IMR-90 (cell line): ENCODE data around the gene UBN1. TPM values are rescaled to one million over a fixed set of nuclear protein-coding genes. Genes with fewer than 3 reads are reported as not detected.

Source experiments
- ATAC-seq: fragments of 200-7000 bp; cut with Tn5 transposase; 2 replicates; pipeline ENCODE4 v1.9.1; 2020; ENCODE audit warnings: low read depth, mild to moderate bottlenecking, moderate library complexity
- BruUV-seq: library from RNA; stranded (reverse); fragments of 400-500 nt; replicated peaks from 2 replicates; lab custom pipeline; 2021; lab: Mats Ljungman, UMichigan
- CTCF ChIA-PET: fragments of 300-600 bp; formaldehyde crosslinking; extraction: SDS; loops from one replicate; lab custom pipeline; 2021; ENCODE audit warnings: antibody characterized with exemption; lab: Yijun Ruan, JAX
- POLR2A ChIA-PET: fragments of 300-600 bp; sonication (Branson Sonifier 250); formaldehyde crosslinking; loops from one replicate; lab custom pipeline; 2022; ENCODE audit warnings: antibody characterized with exemption; ENCODE audit not compliant: unreplicated experiment; lab: Charles Lee
- DNase-seq: peaks from one replicate; pipeline ENCODE4 v3.0.0; 2013
- H2AFZ ChIP-seq: replicated peaks from 2 replicates; pipeline ENCODE3; 2013; ENCODE audit warnings: low read length, mild to moderate bottlenecking; ENCODE audit not compliant: poor library complexity
- H2AK5ac ChIP-seq: 2 replicates; pipeline ENCODE4 v1.6.1; 2013; ENCODE audit warnings: low read depth, low read length, inconsistent platforms
- H2AK9ac ChIP-seq: replicated peaks from 2 replicates; pipeline ENCODE3; 2013; ENCODE audit warnings: mild to moderate bottlenecking, low read depth, low read length, moderate library complexity; ENCODE audit not compliant: poor library complexity
- H2BK120ac ChIP-seq: 2 replicates; pipeline ENCODE4 v1.6.1; 2013; ENCODE audit warnings: low read depth, low read length, inconsistent platforms
- H2BK15ac ChIP-seq: 3 replicates; pipeline ENCODE4 v1.6.1; 2013; ENCODE audit warnings: low read depth, low read length, inconsistent platforms
- H2BK20ac ChIP-seq: 2 replicates; pipeline ENCODE4 v1.6.1; 2013; ENCODE audit warnings: low read depth, mild to moderate bottlenecking, inconsistent platforms, low read length, moderate library complexity
- H2BK5ac ChIP-seq: 2 replicates; pipeline ENCODE4 v1.6.1; 2013; ENCODE audit warnings: mild to moderate bottlenecking, low read depth, low read length, inconsistent platforms; ENCODE audit not compliant: poor library complexity, severe bottlenecking
- H3K14ac ChIP-seq: replicated peaks from 2 replicates; pipeline ENCODE4 v1.6.1; 2013; ENCODE audit warnings: low read depth, low read length, inconsistent platforms
- H3K18ac ChIP-seq: 2 replicates; pipeline ENCODE4 v1.6.1; 2013; ENCODE audit warnings: low read depth, low read length, control low read depth
- H3K23ac ChIP-seq: 2 replicates; pipeline ENCODE4 v1.6.1; 2013; ENCODE audit warnings: low read depth, low read length, inconsistent platforms
- H3K27ac ChIP-seq: 2 replicates; pipeline ENCODE4 v1.5.1; 2013; ENCODE audit warnings: mild to moderate bottlenecking, control low read depth, low read length; ENCODE audit not compliant: insufficient read depth
- H3K27me3 ChIP-seq: 2 replicates; pipeline ENCODE4 v1.6.1; 2013; ENCODE audit warnings: low read length; ENCODE audit not compliant: control insufficient read depth, insufficient read depth
- H3K36me3 ChIP-seq: 2 replicates; pipeline ENCODE4 v1.6.1; 2013; ENCODE audit warnings: low read length, mixed read lengths; ENCODE audit not compliant: control insufficient read depth, insufficient read depth
- H3K4ac ChIP-seq: 2 replicates; pipeline ENCODE4 v1.6.1; 2013; ENCODE audit warnings: low read depth, low read length, inconsistent platforms
- H3K4me1 ChIP-seq: 2 replicates; pipeline ENCODE4 v1.6.1; 2013; ENCODE audit warnings: low read length, mixed read lengths; ENCODE audit not compliant: control insufficient read depth, insufficient read depth
- H3K4me2 ChIP-seq: 2 replicates; pipeline ENCODE4 v1.6.1; 2013; ENCODE audit warnings: low read depth, mild to moderate bottlenecking, control low read depth, low read length, moderate library complexity
- H3K4me3 ChIP-seq: 2 replicates; pipeline ENCODE4 v1.5.1; 2013; ENCODE audit warnings: low read depth, mild to moderate bottlenecking, control low read depth, low read length, moderate library complexity; ENCODE audit not compliant: insufficient read depth
- H3K56ac ChIP-seq: 2 replicates; pipeline ENCODE4 v1.6.1; 2013; ENCODE audit warnings: low read length, inconsistent platforms; ENCODE audit not compliant: insufficient read depth; ENCODE audit errors: extremely low read depth
- H3K79me1 ChIP-seq, 2 experiments: 2 replicates each; pipeline ENCODE4 v1.6.1; 2013; ENCODE audit warnings: low read length in 2 of 2, inconsistent platforms in 1 of 2, low read depth in 1 of 2
- H3K9ac ChIP-seq: 2 replicates; pipeline ENCODE4 v1.6.1; 2013; ENCODE audit warnings: low read depth, low read length, control low read depth
- H3K9me1 ChIP-seq: 2 replicates; pipeline ENCODE4 v1.6.1; 2013; ENCODE audit warnings: low read length, inconsistent platforms; ENCODE audit not compliant: insufficient read depth
- H3K9me3 ChIP-seq: 2 replicates; pipeline ENCODE4 v1.6.1; 2013; ENCODE audit warnings: low read length; ENCODE audit not compliant: control insufficient read depth, insufficient read depth
- H4K20me1 ChIP-seq: 2 replicates; pipeline ENCODE4 v1.6.1; 2013; ENCODE audit warnings: low read length, inconsistent platforms; ENCODE audit not compliant: insufficient read depth
- H4K5ac ChIP-seq: 2 replicates; pipeline ENCODE4 v1.6.1; 2013; ENCODE audit warnings: mild to moderate bottlenecking, low read depth, low read length, control low read depth
- H4K8ac ChIP-seq, 2 experiments: 2 replicates each; pipeline ENCODE4 v1.6.1; 2013; ENCODE audit warnings: low read depth in 2 of 2, low read length in 2 of 2, control low read depth in 1 of 2, inconsistent platforms in 1 of 2
- H4K91ac ChIP-seq: 2 replicates; pipeline ENCODE4 v1.6.1; 2013; ENCODE audit warnings: low read depth, low read length, inconsistent platforms; ENCODE audit not compliant: insufficient read depth
- BHLHE40 ChIP-seq: fragments of 150-350 bp; IDR thresholded peaks from 2 replicates; pipeline ENCODE4 v1.6.1; 2016; ENCODE audit warnings: mild to moderate bottlenecking, low read depth, low read length
- CEBPB ChIP-seq: IDR thresholded peaks from 2 replicates; pipeline ENCODE4 v1.6.1; 2012; ENCODE audit warnings: low read depth, low read length, improper control_type of control experiment
- CHD1 ChIP-seq: IDR thresholded peaks from 2 replicates; pipeline ENCODE4 v1.6.1; 2012; ENCODE audit warnings: low read depth, low read length, improper control_type of control experiment
- FOS ChIP-seq: fragments of 150-350 bp; IDR thresholded peaks from 2 replicates; pipeline ENCODE4 v1.6.1; 2016; ENCODE audit warnings: low read depth, low read length
- MAFK ChIP-seq: IDR thresholded peaks from 2 replicates; pipeline ENCODE4 v1.6.1; 2012; ENCODE audit warnings: low read depth, low read length, improper control_type of control experiment
- MAZ ChIP-seq: IDR thresholded peaks from 2 replicates; pipeline ENCODE4 v1.6.1; 2012; ENCODE audit warnings: low read depth, mild to moderate bottlenecking, low read length, improper control_type of control experiment, moderate library complexity, borderline replicate concordance
- MXI1 ChIP-seq: IDR thresholded peaks from 2 replicates; pipeline ENCODE4 v1.6.1; 2012; ENCODE audit warnings: low read depth, mild to moderate bottlenecking, low read length, moderate library complexity, borderline replicate concordance
- NFE2L2 ChIP-seq: fragments of 150-350 bp; IDR thresholded peaks from 2 replicates; pipeline ENCODE4 v1.6.1; 2016; ENCODE audit warnings: low read depth, mild to moderate bottlenecking, low read length
- POLR2A ChIP-seq: IDR thresholded peaks from 2 replicates; pipeline ENCODE4 v1.6.1; 2012; ENCODE audit warnings: mild to moderate bottlenecking, low read depth, low read length
- RAD21 ChIP-seq: IDR thresholded peaks from 2 replicates; pipeline ENCODE4 v1.6.1; 2012; ENCODE audit warnings: low read length, improper control_type of control experiment
- RCOR1 ChIP-seq: IDR thresholded peaks from 2 replicates; pipeline ENCODE4 v1.6.1; 2012; ENCODE audit warnings: mild to moderate bottlenecking, low read length, improper control_type of control experiment; ENCODE audit not compliant: insufficient replicate concordance
- RFX5 ChIP-seq: IDR thresholded peaks from 2 replicates; pipeline ENCODE4 v1.8.0; 2012; ENCODE audit warnings: low read depth, mild to moderate bottlenecking, low read length, moderate library complexity
- SMC3 ChIP-seq: fragments of 150-350 bp; IDR thresholded peaks from 2 replicates; pipeline ENCODE4 v1.6.1; 2016; ENCODE audit warnings: low read depth, mild to moderate bottlenecking, antibody characterized with exemption, low read length, moderate library complexity
- WGBS, 2 experiments: methylation state at CpG; one replicate each; pipeline versions ENCODE4 v1.1.5 to v1.1.7; 2013; ENCODE audit warnings: missing lambda C conversion rate in 2 of 2; ENCODE audit not compliant: insufficient read length in 1 of 2; ENCODE audit errors: extremely low coverage in 2 of 2; 5-methylcytosine and 5-hydroxymethylcytosine counted together
- dilution Hi-C: fragments of 300-500 bp; cut with HindIII; formaldehyde crosslinking; loops from one replicate; pipeline ENCODE4 v1.14.3; 2018; ENCODE audit warnings: low sequenced_read_pairs; ENCODE audit not compliant: unreplicated experiment
- in situ Hi-C: fragments of 300-500 bp; cut with MboI; formaldehyde crosslinking; loops from 3 replicates; pipeline ENCODE4 v1.14.3; 2019; ENCODE audit warnings: low sequenced_read_pairs, inconsistent platforms, mixed read lengths
- intact Hi-C: fragments of 100-400 bp; cut with micrococcal nuclease; formaldehyde crosslinking; loops from 2 replicates; pipeline ENCODE4 v1.10.0; 2022
- polyA plus RNA-seq, 3 experiments: library from polyadenylated mRNA; depleted of rRNA; stranded (reverse); fragments of >200 nt; gene quantifications; 2 replicates each; pipeline ENCODE4 v1.2.3, GENCODE V29; 2012; ENCODE audit warnings: low replicate concordance in 1 of 3
- total RNA-seq: library from RNA; depleted of rRNA; stranded (reverse); fragments of >200 nt; gene quantifications from 2 replicates; pipeline ENCODE4 v1.2.3, GENCODE V29; 2012
- TF ChIP-seq, protein P1 (sequence below): fragments of 150-350 bp; IDR thresholded peaks from 2 replicates; pipeline ENCODE4 v1.6.1; 2016; ENCODE audit warnings: low read depth, mild to moderate bottlenecking, low read length, moderate library complexity, borderline replicate concordance
- TF ChIP-seq, protein P2 (sequence below): conservative IDR thresholded peaks from 2 replicates; pipeline ENCODE4 v1.5.1; 2012; ENCODE audit warnings: mild to moderate bottlenecking, low read depth, low read length, improper control_type of control experiment
- TF ChIP-seq, protein P3 (sequence below): fragments of 150-350 bp; IDR thresholded peaks from 2 replicates; pipeline ENCODE4 v1.6.1; 2017; ENCODE audit warnings: mild to moderate bottlenecking, antibody characterized with exemption, low read length, low read depth

UBN1 gene
- total and polyA plus RNA-seq, 2 of the 4 experiments (the other 2 are of a cell fraction): 5.7 to 16.3 TPM

DNA sequence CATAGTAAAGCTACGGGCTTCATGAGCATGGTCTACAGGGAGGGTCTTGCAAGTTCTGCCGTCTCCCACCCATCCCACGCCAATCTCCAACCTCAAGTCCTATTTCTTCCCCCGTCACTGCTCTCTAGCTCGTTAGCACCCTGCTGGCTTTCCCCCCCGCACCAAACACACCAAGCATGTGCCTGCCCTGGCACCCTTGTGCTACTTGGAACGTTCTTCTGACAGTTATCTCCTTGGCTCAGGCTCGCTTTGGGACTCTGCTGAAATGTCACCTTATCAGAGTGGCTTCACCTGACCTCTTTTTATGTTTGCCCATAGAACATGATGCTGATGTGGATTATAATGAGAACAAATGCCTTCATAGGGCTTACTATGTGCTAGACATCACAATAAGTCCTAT lies 22.1 kb upstream of the UBN1 start:
- POLR2A ChIA-PET: no interaction called here
- no peaks in the 10 kb centered on the region for H3K27me3 ChIP-seq
- TF ChIP-seq, protein P1, sequence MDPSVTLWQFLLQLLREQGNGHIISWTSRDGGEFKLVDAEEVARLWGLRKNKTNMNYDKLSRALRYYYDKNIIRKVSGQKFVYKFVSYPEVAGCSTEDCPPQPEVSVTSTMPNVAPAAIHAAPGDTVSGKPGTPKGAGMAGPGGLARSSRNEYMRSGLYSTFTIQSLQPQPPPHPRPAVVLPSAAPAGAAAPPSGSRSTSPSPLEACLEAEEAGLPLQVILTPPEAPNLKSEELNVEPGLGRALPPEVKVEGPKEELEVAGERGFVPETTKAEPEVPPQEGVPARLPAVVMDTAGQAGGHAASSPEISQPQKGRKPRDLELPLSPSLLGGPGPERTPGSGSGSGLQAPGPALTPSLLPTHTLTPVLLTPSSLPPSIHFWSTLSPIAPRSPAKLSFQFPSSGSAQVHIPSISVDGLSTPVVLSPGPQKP: no peak
- TF ChIP-seq CHD1: no peak
- TF ChIP-seq MAFK: no peak
- no peak for TF ChIP-seq NFE2L2
- TF ChIP-seq RFX5: no peak
- TF ChIP-seq FOS: no peak
- no peak for TF ChIP-seq POLR2A
- TF ChIP-seq, protein P2, sequence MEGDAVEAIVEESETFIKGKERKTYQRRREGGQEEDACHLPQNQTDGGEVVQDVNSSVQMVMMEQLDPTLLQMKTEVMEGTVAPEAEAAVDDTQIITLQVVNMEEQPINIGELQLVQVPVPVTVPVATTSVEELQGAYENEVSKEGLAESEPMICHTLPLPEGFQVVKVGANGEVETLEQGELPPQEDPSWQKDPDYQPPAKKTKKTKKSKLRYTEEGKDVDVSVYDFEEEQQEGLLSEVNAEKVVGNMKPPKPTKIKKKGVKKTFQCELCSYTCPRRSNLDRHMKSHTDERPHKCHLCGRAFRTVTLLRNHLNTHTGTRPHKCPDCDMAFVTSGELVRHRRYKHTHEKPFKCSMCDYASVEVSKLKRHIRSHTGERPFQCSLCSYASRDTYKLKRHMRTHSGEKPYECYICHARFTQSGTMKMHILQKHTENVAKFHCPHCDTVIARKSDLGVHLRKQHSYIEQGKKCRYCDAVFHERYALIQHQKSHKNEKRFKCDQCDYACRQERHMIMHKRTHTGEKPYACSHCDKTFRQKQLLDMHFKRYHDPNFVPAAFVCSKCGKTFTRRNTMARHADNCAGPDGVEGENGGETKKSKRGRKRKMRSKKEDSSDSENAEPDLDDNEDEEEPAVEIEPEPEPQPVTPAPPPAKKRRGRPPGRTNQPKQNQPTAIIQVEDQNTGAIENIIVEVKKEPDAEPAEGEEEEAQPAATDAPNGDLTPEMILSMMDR: no peak
- TF ChIP-seq RCOR1: no peak
- no peak for TF ChIP-seq SMC3
- no peak for TF ChIP-seq RAD21
- no peak for TF ChIP-seq MAZ
- TF ChIP-seq, protein P3, sequence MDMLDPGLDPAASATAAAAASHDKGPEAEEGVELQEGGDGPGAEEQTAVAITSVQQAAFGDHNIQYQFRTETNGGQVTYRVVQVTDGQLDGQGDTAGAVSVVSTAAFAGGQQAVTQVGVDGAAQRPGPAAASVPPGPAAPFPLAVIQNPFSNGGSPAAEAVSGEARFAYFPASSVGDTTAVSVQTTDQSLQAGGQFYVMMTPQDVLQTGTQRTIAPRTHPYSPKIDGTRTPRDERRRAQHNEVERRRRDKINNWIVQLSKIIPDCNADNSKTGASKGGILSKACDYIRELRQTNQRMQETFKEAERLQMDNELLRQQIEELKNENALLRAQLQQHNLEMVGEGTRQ: no peak
- no peak for TF ChIP-seq CEBPB
- TF ChIP-seq MXI1: no peak
- TF ChIP-seq BHLHE40: no peak
- no peak overlapping the region for H4K91ac ChIP-seq
- no peak overlapping the region for H2BK15ac ChIP-seq
- CTCF ChIA-PET: no interaction called here
- no peak overlapping the region for H3K27ac ChIP-seq
- intact Hi-C loops: no loop called here
- no peak overlapping the region for H3K23ac ChIP-seq
- H3K4ac ChIP-seq: no peak overlapping the region
- no peaks in the 10 kb centered on the region for H3K4me1 ChIP-seq
- H3K79me1 ChIP-seq: peaks cover 20 to 31% of the 10 kb centered on the region in 2 experiments
- H3K9ac ChIP-seq: no peak overlapping the region
- peaks cover 70% of the 10 kb centered on the region for H3K36me3 ChIP-seq
- no peak overlapping the region for H2BK20ac ChIP-seq
- no peaks in the 10 kb centered on the region for H3K9me1 ChIP-seq
- H2BK5ac ChIP-seq: no peak overlapping the region
- no TSS peak for BruUV-seq
- WGBS, 2 experiments: 93% methylated on average over 3 of the region's 8 CpGs; no CpG with 5 or more reads in 1 of the 2 experiments
- dilution Hi-C loops: no loop called here
- H3K14ac ChIP-seq: no peak overlapping the region
- H2AFZ ChIP-seq: no peak overlapping the region
- H2BK120ac ChIP-seq: no peak overlapping the region
- no peaks in the 10 kb centered on the region for H3K9me3 ChIP-seq
- in situ Hi-C loops: no loop called here
- H3K18ac ChIP-seq: no peak overlapping the region
- no peak overlapping the region for H3K4me2 ChIP-seq
- H4K5ac ChIP-seq: no peak overlapping the region
- no peak overlapping the region for H2AK9ac ChIP-seq
- no peak overlapping the region for H4K8ac ChIP-seq
- ATAC-seq: no peak
- H2AK5ac ChIP-seq: no peak overlapping the region
- peaks cover 18% of the 10 kb centered on the region; the same call in 1 of the 2 replicates for H4K20me1 ChIP-seq
- no peak overlapping the region for H3K4me3 ChIP-seq
- DNase-seq: no peak
- no peak overlapping the region for H3K56ac ChIP-seq
